OCI-LY7 (cell line): Measurements from ENCODE around the gene PXDN. TPM values are rescaled to one million over a fixed set of nuclear protein-coding genes. Genes with fewer than 3 reads are reported as not detected.

Source experiments
- BruUV-seq: library from RNA; stranded (reverse); fragments of 400-500 nt; replicated peaks from 2 replicates; lab custom pipeline; 2021; lab: Mats Ljungman, UMichigan
- CTCF ChIA-PET: fragments of 300-600 bp; sonication (Branson Sonifier 250); formaldehyde crosslinking; loops from one replicate; lab custom pipeline; 2022; ENCODE audit warnings: antibody characterized with exemption; ENCODE audit not compliant: unreplicated experiment; lab: Charles Lee
- POLR2A ChIA-PET: fragments of 300-600 bp; sonication (Branson Sonifier 250); formaldehyde crosslinking; loops from one replicate; lab custom pipeline; 2022; ENCODE audit warnings: antibody characterized with exemption; lab: Charles Lee
- DNase-seq: peaks from one replicate; pipeline ENCODE4 v3.0.0-alpha.2; 2015; ENCODE audit warnings: low spot score
- H2AFZ ChIP-seq: fragments of 200-600 bp; sonication (generic), shearing (Covaris generic); 2 replicates; pipeline ENCODE4 v1.6.1; 2014; ENCODE audit warnings: mild to moderate bottlenecking, antibody characterized with exemption, low read length, moderate library complexity
- H3K27ac ChIP-seq: fragments of 200-600 bp; sonication (generic); 2 replicates; pipeline ENCODE4 v1.5.1; 2014; ENCODE audit warnings: mixed run types, low read depth, mild to moderate bottlenecking, moderate library complexity, low read length, inconsistent platforms; ENCODE audit not compliant: poor library complexity, severe bottlenecking
- H3K36me3 ChIP-seq: fragments of 200-600 bp; sonication (generic); 2 replicates; pipeline ENCODE4 v1.6.1; 2014; ENCODE audit warnings: mild to moderate bottlenecking, antibody characterized with exemption, low read length, moderate library complexity, mixed read lengths; ENCODE audit not compliant: insufficient read depth
- H3K4me1 ChIP-seq: fragments of 200-600 bp; sonication (generic); 2 replicates; pipeline ENCODE4 v1.5.1; 2014; ENCODE audit warnings: mild to moderate bottlenecking, low read length; ENCODE audit not compliant: insufficient read depth, poor library complexity, severe bottlenecking
- H3K4me2 ChIP-seq: fragments of 200-600 bp; sonication (generic); 2 replicates; pipeline ENCODE4 v1.6.1; 2014; ENCODE audit warnings: mild to moderate bottlenecking, low read length
- H3K4me3 ChIP-seq: fragments of 200-600 bp; sonication (generic); 2 replicates; pipeline ENCODE4 v1.5.1; 2014; ENCODE audit warnings: mild to moderate bottlenecking, low read depth, low read length; ENCODE audit not compliant: poor library complexity, severe bottlenecking
- H3K79me2 ChIP-seq: fragments of 200-600 bp; sonication (generic); 2 replicates; pipeline ENCODE4 v1.6.1; 2016; ENCODE audit warnings: low read depth, mild to moderate bottlenecking, low read length, moderate library complexity, mixed read lengths; ENCODE audit not compliant: insufficient read depth
- H3K9me2 ChIP-seq: fragments of 200-600 bp; sonication (generic); 2 replicates; pipeline ENCODE4 v1.6.1; 2016; ENCODE audit warnings: mild to moderate bottlenecking, low read length, mixed read lengths; ENCODE audit not compliant: insufficient read depth
- H3K9me3 ChIP-seq: fragments of 200-600 bp; sonication (generic); 2 replicates; pipeline ENCODE4 v1.6.1; 2014; ENCODE audit warnings: mild to moderate bottlenecking, mixed run types, low read length, mixed read lengths
- H4K20me1 ChIP-seq: fragments of 200-600 bp; sonication (generic); 2 replicates; pipeline ENCODE4 v1.6.1; 2014; ENCODE audit warnings: mild to moderate bottlenecking, antibody characterized with exemption, low read length, moderate library complexity, mixed read lengths; ENCODE audit not compliant: insufficient read depth
- CTCF ChIP-seq: fragments of 200-600 bp; sonication (generic); conservative IDR thresholded peaks from 2 replicates; pipeline ENCODE4 v1.5.1; 2014; ENCODE audit warnings: mild to moderate bottlenecking, antibody characterized with exemption, low read length, moderate library complexity, mixed read lengths
- EZH2phosphoT487 ChIP-seq: fragments of 200-600 bp; sonication (generic); IDR thresholded peaks from 2 replicates; pipeline ENCODE4 v1.6.1; 2018; ENCODE audit warnings: low read depth, borderline replicate concordance, mild to moderate bottlenecking, mixed run types, antibody characterized with exemption, low read length, moderate library complexity, mixed read lengths
- intact Hi-C: fragments of 100-400 bp; cut with micrococcal nuclease; formaldehyde crosslinking; loops from one replicate; pipeline ENCODE4 v1.10.0; 2022; ENCODE audit not compliant: unreplicated experiment
- total RNA-seq, 2 experiments: library from RNA; depleted of rRNA in 1 of 2; stranded (reverse); fragments of >200 nt in 1 of 2; shearing (Covaris generic) in 1 of 2; gene quantifications; 2 replicates each; pipeline ENCODE4 v1.2.3, GENCODE V29; 2014 to 2022

Gene PXDN
- total RNA-seq, 2 experiments from 2014 or later, result not detected

- Histone ChIP-seq H3K4me2 (no peak overlapping the region), H3K9me3 (no peaks in the 10 kb centered on the region), H2AFZ (no peak overlapping the region), H3K4me1 (no peaks in the 10 kb centered on the region), H3K9me2 (no peaks in the 10 kb centered on the region), H3K4me3 (no peak overlapping the region), H4K20me1 (no peaks in the 10 kb centered on the region), H3K27ac (no peak overlapping the region), H3K79me2 (no peaks in the 10 kb centered on the region), H3K36me3 (no peaks in the 10 kb centered on the region)
- intact Hi-C loops, result no loop called here
- ChIA-PET POLR2A (no interaction called here), CTCF (no interaction called here)
- BruUV-seq, result no TSS peak
- no peak for DNase-seq
- TF ChIP-seq CTCF (peak; percentile 57), EZH2phosphoT487 (no peak)
Observed at GRCh38 chr2:1584691-1585485, 159.4 kb downstream of the PXDN start.

- Histone ChIP-seq H2AFZ (no peak overlapping the region), H3K9me2 (no peaks in the 10 kb centered on the region), H3K27ac (no peak overlapping the region), H3K4me1 (no peaks in the 10 kb centered on the region), H3K4me3 (no peak overlapping the region), H3K36me3 (no peaks in the 10 kb centered on the region), H3K79me2 (no peaks in the 10 kb centered on the region), H3K9me3 (no peaks in the 10 kb centered on the region), H4K20me1 (no peaks in the 10 kb centered on the region), H3K4me2 (no peak overlapping the region)
- no TSS peak for BruUV-seq
- CTCF ChIA-PET, result no interaction called here
- DNase-seq, result no peak
- TF ChIP-seq CTCF (no peak), EZH2phosphoT487 (no peak)
- intact Hi-C loops, result no loop called here
- POLR2A ChIA-PET, result no interaction called here
Observed at GRCh38 chr2:1584051-1584531, 160.2 kb downstream of the PXDN start.

GRCh38 chr2:1582891-1583341 is 161.4 kb downstream of the PXDN start:
- Histone ChIP-seq H3K4me3 (no peak overlapping the region), H3K4me1 (no peaks in the 10 kb centered on the region), H4K20me1 (no peaks in the 10 kb centered on the region), H3K79me2 (no peaks in the 10 kb centered on the region), H3K4me2 (no peak overlapping the region), H3K9me3 (no peaks in the 10 kb centered on the region), H3K36me3 (no peaks in the 10 kb centered on the region), H3K27ac (no peak overlapping the region), H3K9me2 (no peaks in the 10 kb centered on the region), H2AFZ (no peak overlapping the region)
- POLR2A ChIA-PET, result no interaction called here
- TF ChIP-seq CTCF (no peak), EZH2phosphoT487 (no peak)
- DNase-seq, result no peak
- CTCF ChIA-PET, result no interaction called here
- no TSS peak for BruUV-seq
- intact Hi-C loops, result no loop called here
